Adipocyte (in vitro differentiated cells): Measurements from ENCODE around the gene ZBTB20.

Experiments used
- DNase-seq: peaks from one replicate; pipeline ENCODE4 v3.0.0-alpha.2; 2015; ENCODE audit warnings: low read depth
- H3K27me3 ChIP-seq: replicated peaks from 2 replicates; pipeline ENCODE4 v1.7.0; 2013; ENCODE audit warnings: mild to moderate bottlenecking, low read length, moderate library complexity; ENCODE audit not compliant: control insufficient read depth, insufficient read depth
- H3K36me3 ChIP-seq: 2 replicates; pipeline ENCODE4 v1.7.0; 2013; ENCODE audit warnings: low read length, mild to moderate bottlenecking, moderate library complexity; ENCODE audit not compliant: control insufficient read depth, insufficient read depth, severe bottlenecking
- H3K4me1 ChIP-seq: 2 replicates; pipeline ENCODE4 v1.7.0; 2013; ENCODE audit warnings: mild to moderate bottlenecking, low read length, moderate library complexity; ENCODE audit not compliant: control insufficient read depth, insufficient read depth
- H3K4me3 ChIP-seq: 2 replicates; pipeline ENCODE4 v1.7.0; 2013; ENCODE audit warnings: mild to moderate bottlenecking, low read length, moderate library complexity
- H3K9ac ChIP-seq: 2 replicates; pipeline ENCODE4 v1.7.0; 2013; ENCODE audit warnings: mild to moderate bottlenecking, low read length, moderate library complexity
- H3K9me3 ChIP-seq: 2 replicates; pipeline ENCODE4 v1.7.0; 2013; ENCODE audit warnings: mild to moderate bottlenecking, low read length, moderate library complexity; ENCODE audit not compliant: control insufficient read depth

Gene ZBTB20

DNA sequence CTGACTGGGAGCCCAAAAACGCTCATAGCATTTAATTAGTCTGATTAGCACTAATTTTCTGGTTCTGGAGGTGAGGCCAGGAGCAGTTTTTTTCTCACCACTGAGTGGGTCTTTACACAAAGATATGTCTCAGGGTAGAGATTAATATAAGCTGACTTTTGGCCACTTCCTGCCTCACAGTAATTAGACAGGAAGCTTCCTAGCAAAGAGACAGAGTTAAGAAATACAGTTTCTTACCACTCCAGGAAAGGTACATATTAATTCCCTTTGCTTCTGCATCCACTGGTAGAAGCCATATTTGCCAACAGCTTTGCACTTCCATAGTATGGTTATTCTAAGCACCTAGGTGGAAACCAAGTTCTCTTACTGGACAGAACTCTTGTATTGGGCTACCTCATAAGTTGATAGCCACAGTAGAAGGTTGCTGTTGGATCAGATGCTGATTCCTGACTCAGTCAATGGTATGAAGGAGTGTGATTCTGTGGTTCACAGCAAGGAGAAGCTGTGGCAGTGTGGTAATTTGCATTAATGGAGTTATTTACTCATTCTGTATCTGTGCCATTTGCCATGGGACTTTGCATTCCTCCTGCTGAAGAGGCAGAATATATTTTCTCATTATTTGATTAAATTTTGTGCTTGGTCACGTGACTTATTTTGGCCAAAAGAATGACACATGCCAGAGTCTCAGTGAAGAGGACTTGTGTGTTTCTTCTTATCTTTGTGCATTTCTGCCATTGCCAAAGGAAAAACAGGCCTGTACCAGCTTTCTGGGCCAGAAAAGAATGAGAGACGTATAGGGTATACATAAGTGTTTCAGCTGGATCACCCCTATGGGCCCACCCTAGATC lies 17.5 kb upstream of the ZBTB20 start:
- DNase-seq = no peak
- no peaks in the 10 kb centered on the region for H3K27me3 ChIP-seq
- H3K4me3 ChIP-seq = no peak overlapping the region
- H3K4me1 ChIP-seq = no peaks in the 10 kb centered on the region
- H3K36me3 ChIP-seq = no peaks in the 10 kb centered on the region
- no peak overlapping the region for H3K9ac ChIP-seq
- H3K9me3 ChIP-seq = no peaks in the 10 kb centered on the region

DNA sequence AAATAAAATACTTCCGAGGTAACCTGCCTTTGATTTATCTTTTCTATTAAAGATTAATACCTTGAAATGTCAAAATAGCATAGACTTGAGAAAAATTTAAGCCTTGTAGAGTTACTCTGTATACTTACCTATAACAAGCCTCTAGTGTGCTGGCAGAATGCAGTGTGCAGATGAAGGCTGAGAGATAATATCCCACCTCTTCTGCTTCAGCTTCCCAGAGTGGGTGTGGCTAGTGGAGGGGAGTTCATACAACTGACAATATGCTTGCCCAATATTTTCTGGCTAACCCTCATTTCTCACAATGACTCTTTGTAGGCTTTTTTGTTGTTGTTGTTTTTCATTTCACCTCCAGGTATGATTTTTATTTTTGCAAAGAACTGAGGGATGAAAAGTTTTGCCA lies 15.7 kb upstream of the ZBTB20 start:
- H3K4me3 ChIP-seq = no peak overlapping the region
- H3K4me1 ChIP-seq = no peaks in the 10 kb centered on the region
- no peaks in the 10 kb centered on the region for H3K9me3 ChIP-seq
- H3K36me3 ChIP-seq = no peaks in the 10 kb centered on the region
- no peaks in the 10 kb centered on the region for H3K27me3 ChIP-seq
- H3K9ac ChIP-seq = no peak overlapping the region
- DNase-seq = no peak

DNA sequence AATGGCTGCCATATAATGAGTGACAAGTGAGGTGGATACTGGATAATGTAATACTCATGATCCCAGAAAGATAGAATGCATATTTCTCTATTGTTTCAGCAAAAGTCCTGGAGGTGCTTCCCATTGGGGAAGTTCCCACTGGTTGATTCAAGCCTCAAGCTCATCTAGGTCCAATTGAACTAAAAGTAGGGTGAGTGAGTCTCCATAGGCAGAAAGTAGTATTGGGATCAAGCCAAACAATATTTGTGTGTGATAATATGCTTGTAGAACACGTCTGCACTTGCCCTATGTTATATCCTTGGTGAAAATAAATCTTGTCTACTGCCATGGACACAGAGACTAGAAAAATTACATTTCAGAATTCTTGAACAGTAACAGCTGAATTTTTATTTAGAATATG lies 14.8 kb upstream of the ZBTB20 start:
- DNase-seq = no peak
- H3K27me3 ChIP-seq = no peaks in the 10 kb centered on the region
- no peak overlapping the region for H3K4me3 ChIP-seq
- H3K4me1 ChIP-seq = no peaks in the 10 kb centered on the region
- no peaks in the 10 kb centered on the region for H3K9me3 ChIP-seq
- no peaks in the 10 kb centered on the region for H3K36me3 ChIP-seq
- H3K9ac ChIP-seq = no peak overlapping the region

GRCh38 chr3:115161168-115161834 lies 14.2 kb upstream of the ZBTB20 start:
- DNase-seq = no peak
- H3K9ac ChIP-seq = no peak overlapping the region
- no peak overlapping the region for H3K4me3 ChIP-seq
- no peaks in the 10 kb centered on the region for H3K27me3 ChIP-seq
- no peaks in the 10 kb centered on the region for H3K36me3 ChIP-seq
- H3K4me1 ChIP-seq = no peaks in the 10 kb centered on the region
- no peaks in the 10 kb centered on the region for H3K9me3 ChIP-seq

DNA sequence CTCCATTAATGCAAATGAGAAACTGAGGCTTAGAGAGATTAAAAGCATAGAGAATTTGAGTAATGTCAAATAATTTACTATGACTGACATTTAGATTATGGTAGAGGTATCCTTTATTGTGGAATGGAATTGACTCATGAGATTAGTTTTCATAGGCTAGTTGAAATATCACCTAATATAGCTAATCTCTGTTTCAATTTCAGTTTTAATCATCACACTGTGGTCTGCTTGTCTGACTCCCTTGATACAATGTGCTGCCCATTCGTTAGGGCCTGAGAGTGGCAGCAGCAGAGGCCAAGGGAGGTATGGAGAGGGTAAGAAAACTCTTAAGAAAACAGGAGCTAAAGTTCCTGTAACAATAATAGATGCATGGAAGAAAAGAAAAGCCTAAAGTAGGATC lies 13.2 kb upstream of the ZBTB20 start:
- no peaks in the 10 kb centered on the region for H3K36me3 ChIP-seq
- H3K9ac ChIP-seq = no peak overlapping the region
- no peaks in the 10 kb centered on the region for H3K9me3 ChIP-seq
- no peaks in the 10 kb centered on the region for H3K27me3 ChIP-seq
- DNase-seq = no peak
- H3K4me1 ChIP-seq = no peaks in the 10 kb centered on the region
- H3K4me3 ChIP-seq = no peak overlapping the region

GRCh38 chr3:115156046-115156654 lies 9.1 kb upstream of the ZBTB20 start:
- H3K9me3 ChIP-seq = no peaks in the 10 kb centered on the region
- H3K27me3 ChIP-seq = no peaks in the 10 kb centered on the region
- no peaks in the 10 kb centered on the region for H3K36me3 ChIP-seq
- no peaks in the 10 kb centered on the region for H3K4me1 ChIP-seq
- H3K4me3 ChIP-seq = no peak overlapping the region
- H3K9ac ChIP-seq = no peak overlapping the region
- DNase-seq = no peak

DNA sequence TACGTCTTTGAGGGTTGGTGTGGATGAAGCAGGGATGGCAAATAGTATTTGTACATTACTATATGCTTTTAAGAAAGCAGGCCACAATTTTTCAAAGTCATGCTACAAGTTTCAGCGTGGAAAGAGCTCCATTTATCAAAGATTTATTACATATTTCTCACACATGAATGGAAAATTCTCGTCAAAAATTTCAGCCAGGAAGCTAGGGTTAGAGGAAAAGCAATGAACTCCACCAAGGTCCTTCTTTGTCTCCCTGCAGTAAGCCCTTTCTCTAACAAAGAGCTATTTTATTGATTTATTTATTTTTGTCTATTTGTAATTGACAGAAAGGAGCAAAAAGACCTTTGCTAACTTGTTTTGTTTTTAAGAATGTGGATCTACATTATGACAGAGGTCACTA lies 7.5 kb upstream of the ZBTB20 start:
- H3K4me3 ChIP-seq = no peak overlapping the region
- no peak overlapping the region for H3K9ac ChIP-seq
- no peaks in the 10 kb centered on the region for H3K36me3 ChIP-seq
- DNase-seq = no peak
- no peaks in the 10 kb centered on the region for H3K27me3 ChIP-seq
- H3K9me3 ChIP-seq = no peaks in the 10 kb centered on the region
- H3K4me1 ChIP-seq = no peaks in the 10 kb centered on the region

DNA sequence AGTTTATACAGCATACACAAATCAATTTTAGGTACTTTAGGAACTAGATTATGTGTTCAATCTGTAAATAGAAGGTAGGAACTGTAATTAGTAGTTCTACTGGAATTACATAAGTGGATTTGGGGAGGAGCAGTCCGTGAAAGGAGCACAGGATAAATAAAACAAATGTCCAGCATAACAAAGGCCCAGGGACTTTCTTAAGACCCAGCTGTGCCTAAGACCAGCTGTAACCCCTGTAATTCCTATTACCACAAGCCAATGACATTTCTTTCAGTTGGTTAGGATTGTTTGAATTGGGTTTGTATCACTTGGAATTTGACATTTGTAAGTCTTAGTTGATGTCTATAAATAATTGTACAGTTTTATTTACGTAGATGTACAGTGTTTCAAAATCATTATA lies 4.8 kb upstream of the ZBTB20 start:
- no peak for DNase-seq
- Histone ChIP-seq H3K36me3 (no peaks in the 10 kb centered on the region), H3K9ac (no peak overlapping the region)

GRCh38 chr3:115148142-115148790 lies 1.2 kb upstream of the ZBTB20 start:
- Histone ChIP-seq H3K27me3 (no peaks in the 10 kb centered on the region), H3K36me3 (no peaks in the 10 kb centered on the region), H3K4me1 (peaks cover 7% of the 10 kb centered on the region), H3K9me3 (no peaks in the 10 kb centered on the region), H3K4me3 (peak overlapping the region; percentile 89), H3K9ac (peak overlapping the region; percentile 89)
- DNase-seq = peak; percentile 51

More for the DNA sequence above, 4.8 kb upstream of the ZBTB20 start:
- Histone ChIP-seq H3K9me3 (no peaks in the 10 kb centered on the region), H3K4me3 (no peak overlapping the region), H3K4me1 (peaks cover 7% of the 10 kb centered on the region), H3K27me3 (no peaks in the 10 kb centered on the region)

DNA sequence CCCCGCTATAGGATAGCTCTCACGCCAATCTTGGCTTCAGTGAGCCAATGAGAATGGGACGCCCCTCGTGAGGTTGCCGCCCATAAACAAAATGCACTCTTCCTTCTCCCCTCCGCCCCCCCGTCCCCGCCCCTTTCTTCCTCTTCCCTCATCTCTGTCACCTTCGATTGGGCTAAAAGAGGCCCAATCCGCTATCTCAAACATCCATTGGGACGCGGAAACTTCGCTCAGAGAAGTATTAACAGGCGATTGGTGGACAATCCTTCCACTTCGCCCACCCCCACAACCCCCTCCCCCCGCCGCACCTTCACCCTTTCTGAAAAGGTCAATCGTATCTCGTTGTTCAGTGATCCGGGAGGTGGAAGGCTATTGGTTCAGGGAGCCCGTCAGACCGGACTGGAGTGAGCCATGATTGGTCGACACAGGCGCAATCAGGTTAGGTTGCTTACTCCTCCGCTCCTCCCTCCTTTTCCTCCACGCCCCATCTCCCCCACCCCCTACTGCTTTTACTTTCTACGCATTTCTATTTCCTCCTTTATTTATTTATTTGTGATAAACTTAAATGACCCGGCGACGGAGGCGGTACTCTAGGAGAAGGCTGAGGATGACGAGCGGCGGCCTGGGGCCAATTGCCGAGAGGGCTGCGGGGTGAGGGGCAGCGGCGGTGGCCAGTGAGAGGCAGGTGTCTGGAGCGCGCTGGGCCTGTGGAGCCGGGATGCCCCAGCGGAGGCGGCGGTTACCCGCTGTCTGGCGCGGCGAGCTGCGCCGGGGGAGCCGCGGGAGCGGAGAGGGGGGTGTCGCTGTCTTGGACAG lies 447 bp upstream of the ZBTB20 start:
- DNase-seq = peak; percentile 100
- H3K4me1 ChIP-seq = peaks cover 7% of the 10 kb centered on the region
- no peaks in the 10 kb centered on the region for H3K36me3 ChIP-seq
- no peaks in the 10 kb centered on the region for H3K27me3 ChIP-seq
- H3K9ac ChIP-seq = peak overlapping the region; percentile 89
- no peaks in the 10 kb centered on the region for H3K9me3 ChIP-seq
- H3K4me3 ChIP-seq = peak overlapping the region; percentile 89
